Measurements from ENCODE around the gene REXO4. TPM values are rescaled to one million over a fixed set of nuclear protein-coding genes. Genes with fewer than 3 reads are reported as not detected.
"Not testable (repeated sequence)": the region's sequence is repeated elsewhere in the genome, so short reads cannot be mapped to it uniquely, and the experiment has no call there.

REXO4 gene
- total and polyA plus RNA-seq, 9 of the 15 experiments (the other 6 are each of a cell fraction or from before 2014, with no cell fraction given), result 3.4 to 72.9 (median 31.1) TPM

DNA sequence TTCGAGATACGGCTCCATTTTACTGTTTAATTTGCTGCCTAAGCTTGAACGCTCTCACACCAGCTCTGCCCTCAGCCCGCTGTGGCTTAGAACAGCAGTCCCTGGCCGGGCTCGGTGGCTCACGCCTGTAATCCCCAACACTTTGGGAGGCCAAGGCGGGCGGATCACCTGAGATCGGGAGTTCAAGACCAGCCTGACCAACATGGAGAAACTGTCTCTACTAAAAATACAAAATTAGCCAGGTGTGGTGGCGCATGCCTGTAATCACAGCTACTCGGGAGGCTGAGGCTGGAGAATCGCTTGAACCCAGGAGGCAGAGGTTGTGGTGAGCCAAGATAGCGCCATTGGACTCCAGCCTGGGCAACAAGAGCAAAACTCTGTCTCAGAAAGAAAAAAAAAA is 40.5 kb downstream of the REXO4 start:
- H3K9me3 ChIP-seq (replicated peaks; ENCODE audit: control insufficient read depth, insufficient read depth, low read depth, low read length); DNase-seq (ENCODE audit: extremely low read depth in 1 of 4, low spot score in 3 of 4); H3K27me3 ChIP-seq (ENCODE audit: control insufficient read depth in 2 of 2, insufficient read depth in 2 of 2, low read length in 2 of 2); FAIRE-seq; ATAC-seq; H3K27ac ChIP-seq (ENCODE audit: extremely low read depth, low read depth, low read length); intact Hi-C loops (cut with micrococcal nuclease); H2AFZ ChIP-seq (ENCODE audit: low read depth, low read length); H3K9me1 ChIP-seq (ENCODE audit: control insufficient read depth, insufficient read depth, low read length); in situ Hi-C loops (cut with MboI); H3K4me2 ChIP-seq (ENCODE audit: insufficient read depth, low read length); H3K4me3 ChIP-seq; H3K9ac ChIP-seq (ENCODE audit: insufficient read depth in 1 of 2, low read depth in 2 of 2, low read length in 2 of 2); BruUV-seq (replicated peaks): not testable (repeated sequence)
- ChIA-PET POLR2A (interaction anchor here (0.6 to 8.3 kb wide), 11 partner anchors 9 to 83 kb away, joined by 3 to 81 read pairs (median 6); partner anchors contain the start of genes MED22 and RPL7A), CTCF (ENCODE audit: low intra/inter-chr PET ratio) (interaction anchor here (0.7 kb wide), 1 partner anchor 109 kb away, joined by 3 read pairs; no protein-coding TSS in a partner anchor)
- TF ChIP-seq ADNP (tag; IDR thresholded peaks at IDR 0.05) (peak; percentile 16; the same call in 1 of the 2 replicates), BCOR (IDR thresholded peaks at IDR 0.05) (peak; percentile 54)
- TF ChIP-seq, protein P1, sequence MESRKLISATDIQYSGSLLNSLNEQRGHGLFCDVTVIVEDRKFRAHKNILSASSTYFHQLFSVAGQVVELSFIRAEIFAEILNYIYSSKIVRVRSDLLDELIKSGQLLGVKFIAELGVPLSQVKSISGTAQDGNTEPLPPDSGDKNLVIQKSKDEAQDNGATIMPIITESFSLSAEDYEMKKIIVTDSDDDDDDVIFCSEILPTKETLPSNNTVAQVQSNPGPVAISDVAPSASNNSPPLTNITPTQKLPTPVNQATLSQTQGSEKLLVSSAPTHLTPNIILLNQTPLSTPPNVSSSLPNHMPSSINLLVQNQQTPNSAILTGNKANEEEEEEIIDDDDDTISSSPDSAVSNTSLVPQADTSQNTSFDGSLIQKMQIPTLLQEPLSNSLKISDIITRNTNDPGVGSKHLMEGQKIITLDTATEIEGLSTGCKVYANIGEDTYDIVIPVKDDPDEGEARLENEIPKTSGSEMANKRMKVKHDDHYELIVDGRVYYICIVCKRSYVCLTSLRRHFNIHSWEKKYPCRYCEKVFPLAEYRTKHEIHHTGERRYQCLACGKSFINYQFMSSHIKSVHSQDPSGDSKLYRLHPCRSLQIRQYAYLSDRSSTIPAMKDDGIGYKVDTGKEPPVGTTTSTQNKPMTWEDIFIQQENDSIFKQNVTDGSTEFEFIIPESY (CRISPR knock-in tag; IDR thresholded peaks at IDR 0.05), result peak; percentile 93
- Histone ChIP-seq H4K20me1 (replicated peaks; ENCODE audit: control insufficient read depth, insufficient read depth, low read length) (peaks cover 14% of the 10 kb centered on the region), H3K4me1 (replicated peaks in 1 of 2; ENCODE audit: control insufficient read depth in 2 of 2, insufficient read depth in 2 of 2, low read length in 2 of 2) (peaks cover 26 to 37% of the 10 kb centered on the region in 2 experiments; a peak in 4 of 5 replicates), H3K79me2 (ENCODE audit: control insufficient read depth, insufficient read depth, low read length) (peaks cover 44% of the 10 kb centered on the region), H3K36me3 (ENCODE audit: control insufficient read depth, insufficient read depth, low read length) (peaks cover 18% of the 10 kb centered on the region)
- 66% methylated on average over 14 of the region's 14 CpGs for WGBS (ENCODE audit: insufficient coverage, low coverage, missing lambda C conversion rate)
